ENCODE data around the gene PEX14.

GRCh38 chr1:10532362-10532761, 57.6 kb downstream of the PEX14 start:
- TF ChIP-seq USF1 (IDR thresholded peaks at IDR 0.05) (no peak), REST (IDR thresholded peaks at IDR 0.05; ENCODE audit: low read depth) (no peak), CEBPB (IDR thresholded peaks at IDR 0.05) (no peak), RAD21 (IDR thresholded peaks at IDR 0.05; ENCODE audit: low read depth) (no peak), MAX (IDR thresholded peaks at IDR 0.05) (no peak), TAF1 (IDR thresholded peaks at IDR 0.05; ENCODE audit: low read depth) (no peak)

All from Ishikawa (cell line).